DMS153 (cell line): Measurements from ENCODE around the gene SLC35F3.
"Not testable (repeated sequence)": the region's sequence is repeated elsewhere in the genome, so short reads cannot be mapped to it uniquely, and the experiment has no call there.

ENCODE experiments used
- DNase-seq: peaks from one replicate; lab custom pipeline; 2025; lab: John Stamatoyannopoulos, UW

SLC35F3 gene

DNA sequence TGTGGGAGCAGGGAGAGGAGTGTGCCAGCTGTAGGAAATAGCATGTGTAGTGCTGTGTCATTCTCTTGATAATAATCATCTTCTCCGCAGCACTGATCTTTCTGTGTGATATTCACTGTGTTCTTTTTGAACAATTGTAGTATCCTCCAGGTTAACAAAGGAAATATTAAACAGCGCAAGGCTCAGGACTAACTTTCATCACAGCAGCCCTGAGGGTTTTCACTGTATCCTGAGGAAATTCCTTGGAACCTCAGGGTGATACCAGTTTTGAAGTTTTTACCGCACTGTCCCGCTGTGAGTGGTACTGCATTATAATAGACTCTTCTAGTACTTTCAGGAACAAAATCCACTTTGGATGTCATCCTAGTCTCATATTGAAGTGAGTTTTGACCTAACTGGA, 240.4 kb downstream of the SLC35F3 start:
- no peak for DNase-seq

DNA sequence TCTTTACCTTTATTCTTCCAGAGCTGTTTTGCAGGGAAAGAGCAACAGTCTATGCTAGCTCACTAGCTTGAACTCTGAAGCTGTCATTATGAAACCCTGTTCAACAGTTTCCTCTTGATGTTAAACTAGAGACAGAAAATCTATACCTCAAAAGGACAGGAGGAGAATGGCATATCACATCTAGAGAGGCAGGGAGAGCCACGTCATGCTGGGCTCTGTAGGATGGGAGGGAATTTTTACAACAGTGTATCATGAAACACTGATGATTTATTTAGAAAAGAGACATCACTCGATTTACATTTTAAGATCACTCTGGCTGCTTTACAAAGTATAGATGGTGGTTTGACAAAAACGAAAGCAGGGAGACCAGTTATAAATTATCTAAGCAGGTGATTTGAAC, 243.9 kb downstream of the SLC35F3 start:
- no peak for DNase-seq

DNA sequence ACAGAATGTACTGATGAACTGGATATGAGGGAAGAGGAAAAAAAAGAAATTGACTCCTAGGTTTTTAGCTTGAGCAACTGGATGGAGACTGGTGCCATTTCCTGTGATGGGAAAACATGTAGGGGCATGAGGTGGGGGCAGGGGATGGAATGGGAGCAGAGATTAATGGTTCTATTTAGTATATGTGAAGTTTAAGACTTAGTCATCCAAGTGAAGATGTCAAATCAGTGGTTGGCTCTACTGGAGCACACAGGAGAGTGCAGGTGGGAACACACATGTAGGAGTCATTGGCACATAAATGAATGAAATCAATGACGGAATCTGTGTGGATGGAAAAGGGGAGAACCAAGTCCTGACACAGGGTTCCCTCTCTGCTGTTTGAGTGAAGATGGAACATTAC, 244.3 kb downstream of the SLC35F3 start:
- no peak for DNase-seq

DNA sequence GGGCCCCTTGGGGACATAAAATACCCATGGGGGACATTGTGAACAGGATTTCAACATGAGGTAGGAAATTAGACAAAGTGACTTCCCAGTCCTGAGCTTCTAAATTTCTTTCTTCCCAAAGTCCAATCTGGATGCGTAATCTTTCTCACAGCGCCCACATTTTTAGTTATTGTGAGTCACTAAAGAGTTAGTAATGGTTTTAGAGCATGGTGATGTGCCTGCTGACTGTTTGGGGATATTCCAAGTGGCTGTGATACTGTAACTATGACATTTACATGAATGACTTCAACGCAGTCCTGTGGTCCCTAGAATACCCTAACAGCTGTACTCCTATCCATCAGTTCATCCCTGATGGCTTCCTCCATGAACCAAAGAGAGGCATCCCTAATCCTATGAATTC, 244.7 kb downstream of the SLC35F3 start:
- no peak for DNase-seq

- DNase-seq: no peak
Measured at GRCh38 chr1:234150892-234151291, 246.4 kb downstream of the SLC35F3 start.

DNA sequence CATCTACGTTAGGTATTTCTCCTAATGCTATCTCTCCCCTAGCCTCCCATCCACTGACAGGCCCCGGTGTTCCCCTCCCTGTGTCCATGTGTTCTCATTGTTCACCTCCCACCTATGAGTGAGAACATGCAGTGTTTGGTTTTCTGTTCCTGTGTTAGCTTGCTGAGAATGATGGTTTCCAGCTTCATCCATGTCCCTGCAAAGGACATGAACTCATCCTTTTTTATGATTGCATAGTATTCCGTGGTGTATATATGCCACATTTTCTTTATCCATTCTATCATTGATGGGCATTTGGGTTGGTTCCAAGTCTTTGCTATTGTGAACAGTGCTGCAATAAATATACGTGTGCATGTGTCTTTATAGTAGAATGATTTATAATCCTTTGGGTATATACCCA, 247.9 kb downstream of the SLC35F3 start:
- not testable (repeated sequence) for DNase-seq

GRCh38 chr1:234154320-234155251, 250.1 kb downstream of the SLC35F3 start:
- DNase-seq: peak; percentile 4

DNA sequence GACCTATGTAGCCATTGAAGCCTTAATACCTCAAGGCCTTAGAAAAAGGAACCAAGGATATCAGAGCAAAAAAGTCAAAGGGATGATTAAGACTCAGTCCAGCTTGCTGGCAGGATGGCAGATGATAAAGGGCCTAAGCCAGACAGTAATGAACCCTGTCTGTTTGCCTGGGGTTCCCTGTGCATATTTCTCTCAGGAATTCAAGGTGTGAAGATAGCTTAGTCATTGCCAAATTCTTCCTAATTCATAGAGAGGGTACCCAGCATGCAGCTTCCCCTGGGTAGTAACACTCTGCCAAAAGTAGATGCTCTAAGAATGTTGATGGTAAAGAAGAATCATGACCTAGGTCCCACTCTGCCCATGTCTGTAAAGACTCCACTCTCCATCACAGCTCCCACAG, 258.2 kb downstream of the SLC35F3 start:
- no peak for DNase-seq

DNA sequence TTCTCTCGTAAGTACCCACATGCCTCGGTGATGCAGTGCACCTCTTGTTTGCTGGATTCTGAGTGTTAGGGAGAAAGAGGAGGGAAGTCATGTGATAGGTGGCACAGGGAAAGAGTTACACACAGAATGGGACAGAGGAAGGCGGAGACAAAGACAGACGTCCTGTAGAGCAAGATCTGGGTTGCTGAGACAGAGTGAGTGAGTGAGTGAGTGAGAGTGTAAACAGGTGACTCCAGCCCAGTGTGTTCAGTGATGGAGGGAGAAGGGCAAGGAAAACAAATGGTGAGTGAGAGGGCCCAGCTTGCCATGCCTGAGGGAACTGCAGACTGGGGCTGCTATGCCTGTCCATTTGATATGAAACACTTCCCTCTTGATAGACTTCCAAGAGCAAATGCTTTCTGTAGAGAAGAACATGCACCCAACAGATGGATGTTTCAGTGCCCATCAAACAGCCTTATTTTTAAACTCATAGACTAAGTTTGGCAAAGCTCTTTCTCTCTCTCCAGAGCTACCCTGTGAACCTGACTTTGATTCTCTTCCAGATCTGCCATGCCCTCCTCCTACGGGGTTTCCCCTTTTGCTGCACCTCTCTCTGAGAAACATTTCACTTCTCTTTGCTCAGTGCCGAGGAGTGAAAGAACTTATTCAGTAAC, 258.9 kb downstream of the SLC35F3 start:
- no peak for DNase-seq

DNA sequence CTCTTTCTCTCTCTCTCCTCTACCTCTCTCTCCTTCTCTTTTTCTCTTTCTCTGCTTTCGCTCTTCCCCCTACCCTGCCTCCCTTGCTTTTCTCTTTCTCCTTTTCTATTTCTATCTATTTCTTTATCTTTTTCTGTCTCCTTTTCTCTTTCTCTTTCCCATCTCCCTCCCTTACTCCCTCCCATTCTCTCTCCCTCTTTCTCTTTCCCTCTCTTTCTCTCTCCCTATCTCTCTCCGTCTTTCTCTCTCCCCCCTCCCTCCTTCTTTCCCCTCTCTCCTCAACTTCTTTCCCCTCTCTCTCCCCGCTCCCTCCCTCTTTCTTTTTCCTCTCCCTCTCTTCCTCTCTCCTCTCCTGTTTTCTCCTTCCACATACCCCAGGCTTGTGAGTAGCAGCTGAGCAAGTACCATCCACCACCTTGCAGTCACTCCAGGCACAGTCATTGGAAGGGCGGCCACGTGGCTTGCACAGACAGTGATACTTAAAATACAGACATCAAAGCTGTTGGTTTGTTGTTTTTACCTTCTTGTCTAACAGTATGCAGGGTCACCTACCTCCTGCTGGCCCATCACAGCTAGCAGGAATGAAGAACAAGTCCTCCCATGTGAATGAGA, 259.7 kb downstream of the SLC35F3 start:
- DNase-seq: no peak

GRCh38 chr1:234168061-234168724, 263.7 kb downstream of the SLC35F3 start:
- no peak for DNase-seq

DNA sequence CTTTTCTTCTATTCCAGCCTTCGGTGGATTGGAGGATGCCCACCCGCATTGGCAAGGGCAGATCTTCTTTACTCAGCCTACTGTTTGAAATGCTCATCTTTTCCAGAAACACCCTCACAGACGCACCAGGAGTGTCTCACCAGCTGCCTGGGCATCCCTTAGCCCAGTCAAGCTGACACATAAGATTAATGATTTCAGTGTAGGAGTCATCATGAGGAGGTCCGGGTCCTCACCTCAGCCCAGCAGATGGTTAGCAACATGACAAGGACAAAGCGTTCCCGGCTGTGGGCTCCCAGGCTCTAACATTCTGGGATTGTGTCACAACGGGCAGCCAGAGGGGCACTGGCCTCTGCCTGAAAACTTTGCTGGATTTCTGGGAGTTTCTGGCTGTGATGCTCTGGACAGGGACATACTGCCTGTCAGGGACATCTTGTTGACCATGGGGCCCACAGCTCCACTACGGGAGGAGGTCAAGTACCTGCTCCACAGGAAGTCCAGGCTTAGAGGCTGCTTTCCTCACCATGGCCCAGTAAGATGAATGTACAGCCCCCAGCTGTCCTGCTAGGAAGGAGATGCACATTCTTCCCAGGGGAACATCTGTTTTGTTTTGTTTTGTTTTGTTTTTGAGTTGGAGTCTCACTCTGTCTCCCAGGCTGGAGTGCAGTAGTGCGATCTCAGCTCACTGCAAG, 264.8 kb downstream of the SLC35F3 start:
- DNase-seq: no peak

GRCh38 chr1:234170067-234170466, 265.6 kb downstream of the SLC35F3 start:
- no peak for DNase-seq

GRCh38 chr1:234170622-234171021, 266.1 kb downstream of the SLC35F3 start:
- no peak for DNase-seq

- no peak for DNase-seq
Measured at GRCh38 chr1:234173968-234174367, 269.5 kb downstream of the SLC35F3 start.

GRCh38 chr1:234175363-234175762, 270.9 kb downstream of the SLC35F3 start:
- DNase-seq: no peak

DNA sequence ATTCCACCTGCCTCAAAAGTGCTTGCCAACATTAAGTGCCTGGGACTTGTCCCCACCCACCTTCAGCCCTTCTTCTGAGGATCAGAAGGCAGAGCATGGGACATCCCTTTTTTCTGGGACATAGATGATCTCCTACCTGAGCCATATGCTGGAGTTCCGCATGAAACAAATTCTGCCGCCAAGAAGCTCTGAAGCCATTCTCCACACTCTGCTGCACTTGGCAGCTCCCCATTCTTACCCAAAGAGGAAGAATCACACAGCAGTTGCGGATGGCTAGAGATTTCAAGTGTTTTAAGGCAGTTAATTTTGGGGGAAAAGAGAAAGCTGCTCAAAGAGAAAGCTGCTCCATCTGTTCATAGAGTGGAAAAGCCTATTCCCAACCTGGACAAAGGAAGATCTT, 271.5 kb downstream of the SLC35F3 start:
- no peak for DNase-seq

DNA sequence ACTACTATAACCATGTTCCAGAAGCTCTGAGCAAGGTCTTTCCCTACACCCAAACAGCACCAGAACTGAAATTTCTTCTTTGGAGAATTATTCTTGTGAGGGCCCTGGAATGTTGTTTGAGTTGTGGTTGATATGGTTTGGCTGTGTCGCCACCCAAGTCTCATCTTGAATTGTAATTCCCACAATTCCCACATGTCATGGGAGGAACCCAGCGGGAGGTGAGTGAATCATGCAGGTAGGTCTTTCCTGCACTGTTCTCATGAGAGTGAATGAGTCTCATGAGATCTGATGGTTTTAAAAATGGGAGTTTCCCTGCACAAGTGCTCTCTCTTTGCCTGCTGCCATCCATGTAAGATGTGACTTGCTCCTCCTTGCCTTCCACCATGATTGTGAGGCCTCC, 272.4 kb downstream of the SLC35F3 start:
- not testable (repeated sequence) for DNase-seq

- DNase-seq: no peak
Measured at GRCh38 chr1:234185438-234185837, 281.0 kb downstream of the SLC35F3 start.

DNA sequence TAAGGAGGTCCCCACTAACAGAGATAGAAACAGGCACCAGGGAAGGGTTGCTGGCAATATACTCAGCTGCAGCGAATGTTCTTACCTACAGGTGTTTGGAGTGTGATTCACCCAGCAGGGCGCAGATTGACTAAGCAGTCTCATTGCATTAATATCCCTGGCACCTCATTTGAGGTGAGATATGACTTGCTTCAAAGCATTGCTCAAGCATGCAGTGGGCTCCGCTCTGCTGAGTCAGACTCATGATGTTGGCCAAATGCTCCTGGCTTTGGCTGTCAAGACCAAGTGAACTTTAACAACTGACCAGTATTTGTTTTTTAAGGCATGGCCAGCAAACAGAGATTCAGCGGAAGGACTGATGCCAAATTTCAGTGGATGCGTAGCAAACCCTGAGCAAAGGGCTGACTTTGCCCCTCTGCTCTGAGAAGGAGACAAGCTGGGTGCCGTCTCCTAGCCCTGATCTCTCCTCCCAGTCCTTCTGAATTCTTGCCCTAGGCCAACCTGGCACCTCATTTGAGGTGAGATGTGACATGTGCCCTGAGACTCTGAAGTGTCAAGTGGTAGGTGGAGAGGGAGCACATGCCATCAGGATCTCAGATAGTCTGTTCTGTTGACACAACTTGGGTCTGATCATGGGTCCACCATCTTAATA, 281.7 kb downstream of the SLC35F3 start:
- DNase-seq: no peak

GRCh38 chr1:234188454-234188792, 283.9 kb downstream of the SLC35F3 start:
- DNase-seq: peak; percentile 62
